GM23338 (cell line): ENCODE data around the gene CAD. TPM values are rescaled to one million over a fixed set of nuclear protein-coding genes. Genes with fewer than 3 reads are reported as not detected.

Experiments
- ATAC-seq: fragments of 200-7000 bp; cut with Tn5 transposase; 3 replicates; pipeline ENCODE4 v1.9.1; 2020
- DNase-seq: peaks from one replicate; pipeline ENCODE4 v3.0.0-alpha.2; 2015; ENCODE audit warnings: low spot score
- H2AFZ ChIP-seq: fragments of 200-600 bp; sonication (generic); 2 replicates; pipeline ENCODE4 v1.8.0; 2016; ENCODE audit warnings: antibody characterized with exemption, mild to moderate bottlenecking, moderate library complexity
- H3F3A ChIP-seq: fragments of 200-600 bp; sonication (generic); replicated peaks from 2 replicates; pipeline ENCODE4 v1.8.0; 2017; ENCODE audit warnings: antibody characterized with exemption, mixed run types, low read depth
- H3K27ac ChIP-seq: fragments of 200-600 bp; sonication (generic); 2 replicates; pipeline ENCODE4 v1.6.1; 2016; ENCODE audit warnings: low read depth
- H3K27me3 ChIP-seq: fragments of 200-600 bp; sonication (generic); 2 replicates; pipeline ENCODE4 v1.8.0; 2016; ENCODE audit warnings: mild to moderate bottlenecking, mixed run types, moderate library complexity; ENCODE audit not compliant: insufficient read depth
- H3K36me3 ChIP-seq: fragments of 200-600 bp; sonication (generic); 2 replicates; pipeline ENCODE4 v1.8.0; 2016; ENCODE audit warnings: mild to moderate bottlenecking; ENCODE audit not compliant: insufficient read depth
- H3K4me1 ChIP-seq: fragments of 200-600 bp; sonication (generic); 2 replicates; pipeline ENCODE4 v1.8.0; 2016; ENCODE audit warnings: mild to moderate bottlenecking, moderate library complexity; ENCODE audit not compliant: insufficient read depth
- H3K4me2 ChIP-seq: fragments of 200-600 bp; sonication (generic); 2 replicates; pipeline ENCODE4 v1.7.1; 2017; ENCODE audit warnings: mixed run types
- H3K4me3 ChIP-seq: fragments of 200-600 bp; sonication (generic); 2 replicates; pipeline ENCODE4 v1.6.1; 2016; ENCODE audit warnings: mixed run types
- H3K79me2 ChIP-seq: fragments of 200-600 bp; sonication (generic); replicated peaks from 2 replicates; pipeline ENCODE4 v1.8.0; 2017; ENCODE audit warnings: mild to moderate bottlenecking; ENCODE audit not compliant: insufficient read depth
- H3K9me2 ChIP-seq: fragments of 200-600 bp; sonication (generic); 2 replicates; pipeline ENCODE4 v1.8.0; 2017; ENCODE audit not compliant: insufficient read depth
- H4K20me1 ChIP-seq: fragments of 200-600 bp; sonication (generic); replicated peaks from 2 replicates; pipeline ENCODE4 v1.8.0; 2017; ENCODE audit warnings: mild to moderate bottlenecking; ENCODE audit not compliant: insufficient read depth
- H3K27ac Mint-ChIP-seq: 2 replicates; pipeline ENCODE4 v1.8.0; 2020; ENCODE audit warnings: inconsistent platforms, mild to moderate bottlenecking, moderate library complexity, mixed read lengths
- H3K27me3 Mint-ChIP-seq: 3 replicates; pipeline ENCODE4 v1.8.0; 2022; ENCODE audit warnings: low read depth, mild to moderate bottlenecking, moderate library complexity, mixed read lengths, inconsistent platforms; ENCODE audit not compliant: insufficient read depth, poor library complexity
- H3K36me3 Mint-ChIP-seq: 3 replicates; pipeline ENCODE4 v1.8.0; 2021; ENCODE audit warnings: low read depth, mild to moderate bottlenecking, inconsistent platforms, moderate library complexity, mixed read lengths
- H3K4me1 Mint-ChIP-seq: 3 replicates; pipeline ENCODE4 v1.8.0; 2020; ENCODE audit warnings: mild to moderate bottlenecking, inconsistent platforms, mixed read lengths
- H3K4me3 Mint-ChIP-seq: 3 replicates; pipeline ENCODE4 v1.8.0; 2021; ENCODE audit warnings: moderate library complexity, mild to moderate bottlenecking, inconsistent platforms, mixed read lengths
- H3K9me3 Mint-ChIP-seq: 3 replicates; pipeline ENCODE4 v1.8.0; 2020; ENCODE audit warnings: moderate library complexity, mild to moderate bottlenecking, inconsistent platforms, mixed read lengths
- CREB1 ChIP-seq: fragments of 250-450 bp; sonication (Bioruptor Pico); IDR thresholded peaks from 2 replicates; pipeline ENCODE4 v1.5.0; 2020; ENCODE audit warnings: low read depth, mild to moderate bottlenecking, moderate library complexity
- JUNB ChIP-seq: IDR thresholded peaks from one replicate; pipeline ENCODE4 v1.6.1; 2016; ENCODE audit warnings: antibody characterized with exemption; ENCODE audit not compliant: unreplicated experiment
- NANOG ChIP-seq: IDR thresholded peaks from 2 replicates; pipeline ENCODE4 v1.6.1; 2016; ENCODE audit warnings: antibody characterized with exemption, borderline replicate concordance
- POLR2AphosphoS5 ChIP-seq: IDR thresholded peaks from 2 replicates; pipeline ENCODE4 v1.6.1; 2016; ENCODE audit warnings: antibody characterized with exemption, low read depth
- STAT1 ChIP-seq: IDR thresholded peaks from one replicate; pipeline ENCODE4 v1.6.1; 2016; ENCODE audit warnings: antibody characterized with exemption; ENCODE audit not compliant: unreplicated experiment
- ZNF114 ChIP-seq: fragments of 250-450 bp; sonication (Bioruptor Pico); IDR thresholded peaks from 2 replicates; pipeline ENCODE4 v1.5.0; 2020; ENCODE audit warnings: mild to moderate bottlenecking, moderate library complexity
- ZNF331 ChIP-seq: fragments of 250-450 bp; sonication (Bioruptor Pico); IDR thresholded peaks from 2 replicates; pipeline ENCODE4 v1.5.0; 2020; ENCODE audit warnings: low read depth, mild to moderate bottlenecking, moderate library complexity
- polyA plus RNA-seq: library from polyadenylated mRNA; unstranded; fragments of >200 nt; fragmentation: Nextera tagmentation; extraction: Ambion mirVana; gene quantifications from 2 replicates; pipeline ENCODE4 v1.2.1, GENCODE V29; 2016
- total RNA-seq: library from RNA; depleted of rRNA; stranded (reverse); fragments of >200 nt; shearing (Covaris generic); gene quantifications from 2 replicates; pipeline ENCODE4 v1.2.3, GENCODE V29; 2014
- TF ChIP-seq, protein P1 (sequence below), 2 experiments: fragments of 200-600 bp in 1 of 2; sonication (generic) in 1 of 2; conservative IDR thresholded peaks; 2 replicates each; pipeline versions ENCODE4 v1.5.1 to v1.6.1; 2016 to 2017; ENCODE audit warnings: antibody characterized with exemption in 2 of 2, low read depth in 2 of 2, mild to moderate bottlenecking in 2 of 2, moderate library complexity in 1 of 2
- TF ChIP-seq, protein P2 (sequence below): IDR thresholded peaks from one replicate; pipeline ENCODE4 v1.6.1; 2018; ENCODE audit warnings: antibody characterized with exemption; ENCODE audit not compliant: unreplicated experiment

The CAD gene
- total and polyA plus RNA-seq, 2 experiments from 2014 or later: 38.1 to 147 TPM

DNA sequence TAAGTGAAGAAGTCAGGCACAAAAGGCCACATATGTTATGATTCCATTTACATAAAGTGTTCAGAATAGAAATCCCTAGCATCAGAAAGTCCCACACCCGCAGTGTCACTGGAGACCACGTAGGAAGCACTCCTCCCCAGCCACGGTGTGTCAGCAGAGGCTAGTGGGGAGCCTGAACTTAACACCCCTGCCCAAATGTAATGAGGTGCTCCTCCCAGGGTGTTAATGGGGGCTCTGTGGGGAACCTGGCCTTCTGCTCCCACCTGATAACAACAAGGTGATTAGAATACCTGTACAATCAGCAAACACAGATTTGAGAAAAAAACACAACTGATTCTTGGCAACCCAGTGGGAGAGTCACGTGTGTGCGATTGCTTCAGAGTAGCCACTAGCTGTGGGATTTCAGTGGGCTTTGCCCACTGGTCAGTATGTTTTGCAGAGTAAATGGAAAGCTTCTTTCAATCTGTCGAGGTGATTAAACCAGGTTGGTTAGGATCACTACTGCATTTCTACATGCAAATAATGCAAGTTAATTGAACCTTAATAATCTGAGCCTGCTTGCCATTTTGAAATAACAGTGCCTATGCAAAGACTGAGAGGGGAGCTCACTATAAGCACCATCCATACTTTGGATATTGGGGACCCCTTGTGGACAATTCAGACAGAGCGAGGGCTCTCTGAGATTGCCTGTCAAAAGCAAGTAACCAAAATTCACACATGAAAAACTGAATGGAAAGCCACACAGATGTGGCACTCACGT lies 25.9 kb upstream of the CAD start (continued):
- TF ChIP-seq, protein P1, sequence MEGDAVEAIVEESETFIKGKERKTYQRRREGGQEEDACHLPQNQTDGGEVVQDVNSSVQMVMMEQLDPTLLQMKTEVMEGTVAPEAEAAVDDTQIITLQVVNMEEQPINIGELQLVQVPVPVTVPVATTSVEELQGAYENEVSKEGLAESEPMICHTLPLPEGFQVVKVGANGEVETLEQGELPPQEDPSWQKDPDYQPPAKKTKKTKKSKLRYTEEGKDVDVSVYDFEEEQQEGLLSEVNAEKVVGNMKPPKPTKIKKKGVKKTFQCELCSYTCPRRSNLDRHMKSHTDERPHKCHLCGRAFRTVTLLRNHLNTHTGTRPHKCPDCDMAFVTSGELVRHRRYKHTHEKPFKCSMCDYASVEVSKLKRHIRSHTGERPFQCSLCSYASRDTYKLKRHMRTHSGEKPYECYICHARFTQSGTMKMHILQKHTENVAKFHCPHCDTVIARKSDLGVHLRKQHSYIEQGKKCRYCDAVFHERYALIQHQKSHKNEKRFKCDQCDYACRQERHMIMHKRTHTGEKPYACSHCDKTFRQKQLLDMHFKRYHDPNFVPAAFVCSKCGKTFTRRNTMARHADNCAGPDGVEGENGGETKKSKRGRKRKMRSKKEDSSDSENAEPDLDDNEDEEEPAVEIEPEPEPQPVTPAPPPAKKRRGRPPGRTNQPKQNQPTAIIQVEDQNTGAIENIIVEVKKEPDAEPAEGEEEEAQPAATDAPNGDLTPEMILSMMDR (conservative IDR thresholded peaks at IDR 0.05; ENCODE audit: low read depth in 2 of 2): peak; percentile 80 to 84
- no peak for TF ChIP-seq CREB1 (CRISPR knock-in tag)

DNA sequence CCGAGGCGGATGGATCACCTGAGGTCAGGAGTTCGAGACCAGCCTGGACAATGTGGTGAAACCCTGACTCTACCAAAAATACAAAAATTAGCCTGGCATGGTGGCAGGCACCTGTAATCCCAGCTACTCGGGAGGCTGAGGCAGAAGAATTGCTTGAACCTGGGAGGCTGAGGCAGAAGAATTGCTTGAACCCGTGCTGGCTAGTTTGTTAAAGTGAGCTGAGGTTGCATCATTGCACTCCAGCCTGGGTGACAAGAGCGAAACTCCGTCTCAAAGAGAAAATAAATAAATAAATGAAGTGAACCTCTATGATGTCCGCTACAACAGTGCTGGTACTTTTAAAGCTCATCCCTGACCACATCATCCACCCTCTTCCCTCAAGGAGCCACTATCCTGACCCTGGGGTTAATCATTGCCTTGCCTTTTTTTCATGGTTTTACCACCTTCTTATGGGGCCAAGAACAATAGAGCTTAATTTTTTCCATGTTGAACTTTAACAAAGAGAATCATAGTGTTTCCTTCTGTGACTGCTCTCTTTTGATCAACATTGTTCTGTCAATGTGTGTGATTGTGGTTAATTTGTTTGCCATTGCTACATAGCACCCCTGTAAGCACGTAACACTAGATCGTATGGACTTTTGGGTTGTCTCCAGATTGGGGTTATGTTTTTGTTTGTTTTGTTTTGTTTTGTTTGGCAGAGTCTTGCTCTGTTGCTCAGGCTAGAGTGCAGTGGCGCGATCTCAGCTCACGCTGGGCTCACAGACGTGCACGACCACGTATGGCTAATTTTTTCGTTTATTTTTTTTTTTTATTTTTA lies 22.4 kb upstream of the CAD start:
- Histone ChIP-seq H3K9me2 (no peaks in the 10 kb centered on the region), H3F3A (no peaks in the 10 kb centered on the region), H3K27me3 (no peaks in the 10 kb centered on the region), H3K4me1 (no peaks in the 10 kb centered on the region), H3K36me3 (no peaks in the 10 kb centered on the region), H3K4me3 (no peak overlapping the region), H2AFZ (no peak overlapping the region), H3K79me2 (no peaks in the 10 kb centered on the region), H3K4me2 (no peak overlapping the region), H4K20me1 (no peaks in the 10 kb centered on the region), H3K27ac (no peak overlapping the region)
- peaks cover 8% of the 10 kb centered on the region for H3K36me3 Mint-ChIP-seq
- no peaks in the 10 kb centered on the region for H3K27me3 Mint-ChIP-seq
- DNase-seq: no peak
- no peaks in the 10 kb centered on the region for H3K9me3 Mint-ChIP-seq
- H3K4me1 Mint-ChIP-seq: no peaks in the 10 kb centered on the region
- ATAC-seq: no peak
- no peak overlapping the region for H3K4me3 Mint-ChIP-seq
- H3K27ac Mint-ChIP-seq: no peak overlapping the region
- TF ChIP-seq ZNF114: no peak
- TF ChIP-seq NANOG: no peak
- no peak for TF ChIP-seq ZNF331
- TF ChIP-seq POLR2AphosphoS5: no peak
- TF ChIP-seq, protein P2, sequence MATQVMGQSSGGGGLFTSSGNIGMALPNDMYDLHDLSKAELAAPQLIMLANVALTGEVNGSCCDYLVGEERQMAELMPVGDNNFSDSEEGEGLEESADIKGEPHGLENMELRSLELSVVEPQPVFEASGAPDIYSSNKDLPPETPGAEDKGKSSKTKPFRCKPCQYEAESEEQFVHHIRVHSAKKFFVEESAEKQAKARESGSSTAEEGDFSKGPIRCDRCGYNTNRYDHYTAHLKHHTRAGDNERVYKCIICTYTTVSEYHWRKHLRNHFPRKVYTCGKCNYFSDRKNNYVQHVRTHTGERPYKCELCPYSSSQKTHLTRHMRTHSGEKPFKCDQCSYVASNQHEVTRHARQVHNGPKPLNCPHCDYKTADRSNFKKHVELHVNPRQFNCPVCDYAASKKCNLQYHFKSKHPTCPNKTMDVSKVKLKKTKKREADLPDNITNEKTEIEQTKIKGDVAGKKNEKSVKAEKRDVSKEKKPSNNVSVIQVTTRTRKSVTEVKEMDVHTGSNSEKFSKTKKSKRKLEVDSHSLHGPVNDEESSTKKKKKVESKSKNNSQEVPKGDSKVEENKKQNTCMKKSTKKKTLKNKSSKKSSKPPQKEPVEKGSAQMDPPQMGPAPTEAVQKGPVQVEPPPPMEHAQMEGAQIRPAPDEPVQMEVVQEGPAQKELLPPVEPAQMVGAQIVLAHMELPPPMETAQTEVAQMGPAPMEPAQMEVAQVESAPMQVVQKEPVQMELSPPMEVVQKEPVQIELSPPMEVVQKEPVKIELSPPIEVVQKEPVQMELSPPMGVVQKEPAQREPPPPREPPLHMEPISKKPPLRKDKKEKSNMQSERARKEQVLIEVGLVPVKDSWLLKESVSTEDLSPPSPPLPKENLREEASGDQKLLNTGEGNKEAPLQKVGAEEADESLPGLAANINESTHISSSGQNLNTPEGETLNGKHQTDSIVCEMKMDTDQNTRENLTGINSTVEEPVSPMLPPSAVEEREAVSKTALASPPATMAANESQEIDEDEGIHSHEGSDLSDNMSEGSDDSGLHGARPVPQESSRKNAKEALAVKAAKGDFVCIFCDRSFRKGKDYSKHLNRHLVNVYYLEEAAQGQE: no peak
- no peak for TF ChIP-seq JUNB
- no peak for TF ChIP-seq STAT1
- no peak for TF ChIP-seq CREB1 (CRISPR knock-in tag)
- TF ChIP-seq, protein P1 (conservative IDR thresholded peaks at IDR 0.05; ENCODE audit: low read depth in 2 of 2): no peak
